Measurements from ENCODE around the gene ALG14.

DNA sequence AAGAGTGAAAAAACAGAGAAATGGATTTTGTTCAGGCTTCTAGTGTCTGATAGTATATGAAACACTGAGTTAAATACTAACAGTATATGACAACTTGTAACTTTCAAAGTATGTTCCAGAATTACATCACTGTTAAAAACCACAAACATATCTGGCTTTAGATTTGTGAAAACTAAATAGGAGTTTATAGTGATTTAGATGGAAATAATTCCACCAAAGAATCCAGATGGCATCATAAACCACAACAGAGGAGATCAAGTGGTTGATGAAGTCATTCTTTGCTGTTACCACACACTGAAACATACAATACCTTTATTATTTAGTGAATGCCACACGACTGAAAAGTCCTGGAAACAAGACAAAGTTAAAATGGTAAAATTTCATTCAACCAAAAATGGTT is 37.2 kb downstream of the ALG14 start:
- TF ChIP-seq, protein P1, sequence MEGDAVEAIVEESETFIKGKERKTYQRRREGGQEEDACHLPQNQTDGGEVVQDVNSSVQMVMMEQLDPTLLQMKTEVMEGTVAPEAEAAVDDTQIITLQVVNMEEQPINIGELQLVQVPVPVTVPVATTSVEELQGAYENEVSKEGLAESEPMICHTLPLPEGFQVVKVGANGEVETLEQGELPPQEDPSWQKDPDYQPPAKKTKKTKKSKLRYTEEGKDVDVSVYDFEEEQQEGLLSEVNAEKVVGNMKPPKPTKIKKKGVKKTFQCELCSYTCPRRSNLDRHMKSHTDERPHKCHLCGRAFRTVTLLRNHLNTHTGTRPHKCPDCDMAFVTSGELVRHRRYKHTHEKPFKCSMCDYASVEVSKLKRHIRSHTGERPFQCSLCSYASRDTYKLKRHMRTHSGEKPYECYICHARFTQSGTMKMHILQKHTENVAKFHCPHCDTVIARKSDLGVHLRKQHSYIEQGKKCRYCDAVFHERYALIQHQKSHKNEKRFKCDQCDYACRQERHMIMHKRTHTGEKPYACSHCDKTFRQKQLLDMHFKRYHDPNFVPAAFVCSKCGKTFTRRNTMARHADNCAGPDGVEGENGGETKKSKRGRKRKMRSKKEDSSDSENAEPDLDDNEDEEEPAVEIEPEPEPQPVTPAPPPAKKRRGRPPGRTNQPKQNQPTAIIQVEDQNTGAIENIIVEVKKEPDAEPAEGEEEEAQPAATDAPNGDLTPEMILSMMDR (IDR thresholded peaks at IDR 0.05) = no peak
- no peak for TF ChIP-seq POLR2A (IDR thresholded peaks at IDR 0.05)

Measured in thyroid gland (tissue), 4 donors.